Measurements from ENCODE around the gene VTI1A.

- TF ChIP-seq CTCF (conservative IDR thresholded peaks at IDR 0.05; ENCODE audit: low read depth in 2 of 2) (no peak), EZH2 (IDR thresholded peaks at IDR 0.05; ENCODE audit: low read depth, unreplicated experiment) (no peak), EZH2phosphoT487 (IDR thresholded peaks at IDR 0.05; ENCODE audit: unreplicated experiment) (no peak), ETS1 (IDR thresholded peaks at IDR 0.05) (no peak), ZNF462 (CRISPR knock-in tag; IDR thresholded peaks at IDR 0.05) (no peak), ZNF331 (CRISPR knock-in tag; IDR thresholded peaks at IDR 0.05; ENCODE audit: low read depth) (no peak), POLR2AphosphoS5 (IDR thresholded peaks at IDR 0.05; ENCODE audit: low read depth) (no peak), CREB1 (CRISPR knock-in tag; IDR thresholded peaks at IDR 0.05; ENCODE audit: low read depth) (no peak), REST (IDR thresholded peaks at IDR 0.05; ENCODE audit: unreplicated experiment) (no peak), JUNB (IDR thresholded peaks at IDR 0.05; ENCODE audit: unreplicated experiment) (no peak), ZNF114 (CRISPR knock-in tag; IDR thresholded peaks at IDR 0.05) (no peak), STAT1 (IDR thresholded peaks at IDR 0.05; ENCODE audit: unreplicated experiment) (no peak), NANOG (IDR thresholded peaks at IDR 0.05; ENCODE audit: borderline replicate concordance) (no peak)
These were observed 166.6 kb downstream of the VTI1A start for GRCh38 chr10:112613620-112614019.
